HG03469 (cell line): ENCODE measurements around the gene TLR3.
A peak's percentile ranks its signal among the peaks of the same experiment; 100 is the strongest.
"Not testable (repeated sequence)": the region's sequence is repeated elsewhere in the genome, so short reads cannot be mapped to it uniquely, and the experiment has no call there.

Source experiments
- ATAC-seq: cut with Tn5 transposase; IDR thresholded peaks from one replicate; pipeline ENCODE4 v1.9.1; 2021; ENCODE audit warnings: mild to moderate bottlenecking, moderate library complexity, moderate number of reproducible peaks; ENCODE audit not compliant: unreplicated experiment

TLR3 gene

GRCh38 chr4:186068581-186069348 lies at the start of gene TLR3:
Gene TLR3 (plus strand): TSS chr4:186069156. CDS start chr4:186076620, 7,464 bp downstream.
- no peak for ATAC-seq

GRCh38 chr4:186019269-186019668 lies 49.7 kb upstream of the TLR3 start:
- no peak for ATAC-seq

GRCh38 chr4:186020106-186020792 lies 48.7 kb upstream of the TLR3 start:
- no peak for ATAC-seq

DNA sequence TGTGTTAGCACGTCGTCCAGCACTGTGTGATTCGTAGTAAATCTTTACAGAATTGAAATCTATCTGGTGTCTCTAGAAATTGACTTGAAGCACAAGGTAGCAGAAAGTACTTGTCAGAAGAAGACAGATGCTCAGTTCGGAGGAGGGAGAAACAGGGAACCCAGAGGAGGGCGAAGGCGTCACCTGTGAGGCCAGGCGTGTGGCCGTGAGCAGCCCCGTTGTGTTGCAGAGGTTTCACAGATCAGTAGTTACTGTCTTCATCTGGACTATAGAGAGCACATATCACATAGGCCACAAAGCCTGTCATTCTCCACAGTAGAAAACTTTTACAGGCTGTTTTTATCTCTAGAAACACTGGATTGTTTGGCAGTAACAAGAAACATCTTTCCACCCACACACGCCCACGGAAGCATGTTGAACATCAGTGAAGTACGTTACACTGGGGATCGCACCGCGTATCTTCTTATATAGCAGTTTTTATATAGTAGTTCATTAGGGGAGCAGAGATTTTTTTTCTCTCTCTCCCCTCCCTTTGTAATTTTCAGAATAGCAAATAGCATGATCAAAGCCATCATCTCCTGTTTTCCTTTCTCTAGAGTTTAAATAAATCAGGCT lies 48.1 kb upstream of the TLR3 start:
- no peak for ATAC-seq

DNA sequence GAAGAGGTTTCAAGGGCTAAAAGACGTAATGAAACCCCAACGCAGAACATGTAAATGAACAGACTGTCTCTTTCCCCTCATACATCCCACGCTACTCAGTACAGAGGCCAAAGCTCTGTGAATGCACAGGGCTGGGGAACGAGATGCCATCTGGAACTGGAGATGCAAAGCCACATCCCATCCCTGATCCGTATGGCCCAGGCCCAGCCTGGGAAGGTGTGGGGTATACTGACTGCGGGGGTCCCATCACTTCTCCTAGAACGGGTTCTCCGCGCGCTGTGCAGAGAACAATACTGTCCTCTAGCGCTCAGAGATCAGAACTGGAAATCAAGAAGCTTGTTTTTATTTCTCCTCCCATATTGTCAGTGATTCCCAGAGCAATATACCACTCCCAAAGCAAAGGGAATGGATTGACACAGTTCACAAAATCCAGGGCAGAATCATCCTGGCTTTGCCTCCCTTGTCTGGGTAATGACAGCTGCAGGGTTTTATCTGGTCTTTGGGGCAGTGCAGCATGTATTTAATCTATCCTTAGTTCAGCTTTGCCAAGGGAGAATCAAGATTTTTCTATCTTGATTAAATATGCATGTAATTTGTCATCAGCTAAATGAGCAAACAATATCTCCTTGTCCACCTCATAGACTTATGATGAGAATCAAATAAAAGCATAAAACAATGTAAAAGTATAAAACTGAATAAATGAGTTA lies 47.3 kb upstream of the TLR3 start:
- ATAC-seq: no peak

DNA sequence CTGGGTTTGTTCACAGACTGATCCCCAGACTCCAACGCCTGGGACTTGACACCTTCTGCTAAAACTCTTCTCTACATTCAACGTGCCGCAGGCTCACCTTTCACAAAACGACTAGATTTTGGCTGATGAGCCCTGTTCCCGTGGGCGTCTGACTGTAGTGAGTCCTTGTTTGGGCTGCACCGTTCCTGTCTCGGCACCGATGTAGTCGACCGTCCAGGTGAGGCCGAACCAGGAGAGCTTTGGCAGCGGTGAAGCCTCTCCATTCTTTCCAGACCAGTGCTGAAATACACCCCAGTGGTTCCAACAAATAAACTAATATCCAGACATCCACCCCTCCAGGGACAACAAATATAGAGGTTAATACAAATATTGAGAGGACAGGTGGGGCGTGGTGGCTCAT lies 45.0 kb upstream of the TLR3 start:
- no peak for ATAC-seq

DNA sequence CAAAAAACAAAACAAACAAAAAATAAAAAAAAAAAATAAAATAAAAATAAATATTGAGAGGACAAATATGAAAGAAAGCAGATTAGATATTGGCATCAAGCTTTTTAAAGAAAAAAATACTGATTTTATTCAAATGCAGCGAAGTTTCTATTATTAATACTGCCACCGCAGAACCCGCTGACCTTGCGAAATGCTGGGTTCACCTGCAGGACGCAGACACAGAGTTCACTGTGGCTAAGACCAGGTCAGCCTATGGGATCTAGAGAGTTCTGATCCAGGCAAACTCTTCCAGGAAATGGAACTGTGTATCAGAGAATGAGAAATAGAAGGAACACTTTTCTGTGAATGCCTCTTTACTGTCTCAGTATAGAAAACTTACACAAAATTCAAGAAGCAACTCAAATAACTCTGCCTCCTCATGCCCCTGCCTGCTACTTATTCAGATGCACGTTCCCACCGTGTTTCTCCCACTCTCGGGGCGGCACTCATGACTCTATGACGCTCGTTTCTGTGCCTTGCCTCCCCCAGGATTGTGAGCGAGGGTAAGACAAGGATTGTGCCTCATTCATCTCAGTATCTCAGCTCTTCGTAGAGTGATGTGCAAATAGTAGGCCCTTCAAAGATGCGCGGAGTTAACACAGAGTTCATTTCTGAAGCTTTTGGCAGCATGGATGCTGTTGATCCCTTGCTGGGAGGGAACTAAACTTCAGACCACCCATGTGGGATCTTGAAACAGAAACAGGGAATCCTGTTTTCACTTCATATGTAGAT lies 44.1 kb upstream of the TLR3 start:
- ATAC-seq: no peak

DNA sequence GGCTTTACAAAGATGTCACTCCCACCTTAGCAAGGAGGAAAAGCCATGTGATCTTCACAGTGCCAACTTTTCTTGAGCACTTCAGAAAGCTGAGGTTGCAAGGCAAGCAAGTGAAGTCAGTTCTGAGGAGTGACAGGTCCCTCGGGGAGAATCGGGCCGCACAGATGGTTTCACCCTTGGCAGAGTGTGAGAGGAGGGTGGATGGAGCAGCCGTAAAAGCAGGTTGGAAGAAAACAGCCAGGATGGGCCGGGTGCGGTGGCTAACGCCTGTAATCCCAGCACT lies 43.6 kb upstream of the TLR3 start:
- no peak for ATAC-seq

DNA sequence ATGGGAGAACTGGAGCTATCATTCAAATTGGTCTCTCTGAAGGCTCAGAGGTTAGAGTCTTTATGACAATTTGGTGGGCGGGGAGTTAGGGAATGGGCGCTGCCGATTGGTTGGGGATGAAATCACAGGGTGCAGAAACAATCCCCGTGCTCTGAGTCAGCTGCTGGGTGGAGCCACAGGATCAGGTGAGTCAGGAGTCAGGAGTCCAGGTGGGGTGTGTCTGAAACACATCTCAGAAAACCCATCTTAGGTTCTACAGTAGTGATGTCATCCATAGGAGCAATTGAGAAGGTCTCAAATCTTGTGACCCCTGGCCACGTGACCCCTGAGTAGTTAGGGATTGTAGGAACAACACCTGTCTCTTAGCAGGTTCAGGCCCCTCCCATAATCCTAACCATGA lies 41.6 kb upstream of the TLR3 start:
- no peak for ATAC-seq

DNA sequence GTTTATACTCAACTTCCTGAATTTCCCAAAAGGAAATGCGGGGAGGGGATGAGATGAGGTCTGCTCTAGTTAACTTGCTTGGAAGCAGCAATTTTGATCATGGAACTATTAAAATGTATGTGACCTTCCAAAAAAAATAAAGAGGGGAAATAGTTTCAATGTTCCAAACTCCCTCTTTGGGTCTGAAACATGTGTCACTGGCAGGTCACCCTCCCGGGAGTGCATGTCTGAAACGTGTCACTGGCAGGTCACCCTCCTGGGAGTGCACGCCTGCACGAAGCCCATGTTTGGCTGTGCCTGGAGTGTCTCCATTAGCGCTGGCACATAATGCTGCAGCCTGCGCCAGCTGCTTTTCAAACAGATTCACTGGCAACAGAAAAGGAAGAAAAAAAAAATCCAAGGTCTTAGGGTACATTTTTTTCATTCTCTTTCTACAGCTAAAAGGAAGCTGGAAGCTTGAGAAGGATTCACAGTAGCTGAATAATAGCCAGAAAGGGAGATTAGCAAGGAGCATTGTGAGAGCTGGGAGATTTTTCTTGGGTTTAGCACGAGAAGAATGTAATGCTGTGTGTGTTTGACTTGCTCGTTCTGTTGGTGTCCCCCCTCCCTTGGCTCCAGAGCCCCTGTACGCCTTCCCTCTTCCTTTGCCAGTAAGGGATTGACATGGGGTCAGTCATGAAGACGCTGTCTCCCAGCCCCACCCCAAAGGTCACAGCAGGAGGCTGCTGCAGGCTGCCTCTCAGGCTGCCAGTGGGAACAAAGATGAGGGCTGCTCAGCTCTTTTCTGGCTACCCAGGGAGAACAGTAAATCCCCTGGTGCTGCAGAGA lies 39.2 kb upstream of the TLR3 start:
- ATAC-seq: no peak

- ATAC-seq: no peak
Observed at GRCh38 chr4:186030399-186030775, 38.6 kb upstream of the TLR3 start.

DNA sequence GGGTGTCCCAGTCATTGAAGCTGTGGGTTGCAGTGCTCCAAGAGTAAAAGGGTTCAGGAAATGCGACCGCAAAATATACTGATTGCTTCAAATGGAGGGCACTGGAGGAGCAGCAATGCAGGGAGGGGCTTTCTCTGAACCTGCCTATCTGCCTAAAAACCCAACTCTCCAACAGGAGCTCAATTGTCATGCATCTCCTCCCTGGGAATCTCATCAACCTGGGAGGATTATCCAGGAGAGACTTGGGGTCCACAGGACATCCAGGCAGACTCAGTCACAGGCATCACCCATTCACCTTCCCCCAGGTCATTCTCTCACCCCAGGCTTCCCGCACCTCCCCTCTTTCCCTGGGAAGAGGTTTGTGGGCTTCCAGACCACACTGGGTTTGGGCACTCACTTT lies 38.2 kb upstream of the TLR3 start:
- ATAC-seq: no peak

DNA sequence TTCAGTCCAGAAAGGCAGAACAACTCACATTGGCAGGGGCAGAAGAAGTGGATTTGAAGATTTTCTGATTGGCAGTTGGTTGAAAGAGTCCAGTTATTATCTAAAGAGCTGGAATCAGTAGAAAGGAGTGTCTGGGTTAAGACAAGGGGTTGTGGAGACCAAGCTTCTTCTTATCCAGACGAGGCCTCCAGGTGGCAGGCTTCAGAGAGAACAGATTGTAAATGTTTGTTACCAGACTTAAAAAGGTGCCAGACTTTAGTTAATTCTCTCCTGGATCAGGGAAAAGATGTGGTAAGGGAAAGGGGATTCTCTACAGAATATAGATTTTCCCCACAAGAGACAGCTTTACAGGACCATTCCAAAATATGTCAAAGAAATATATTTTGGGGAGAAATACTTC lies 36.7 kb upstream of the TLR3 start:
- ATAC-seq: no peak

DNA sequence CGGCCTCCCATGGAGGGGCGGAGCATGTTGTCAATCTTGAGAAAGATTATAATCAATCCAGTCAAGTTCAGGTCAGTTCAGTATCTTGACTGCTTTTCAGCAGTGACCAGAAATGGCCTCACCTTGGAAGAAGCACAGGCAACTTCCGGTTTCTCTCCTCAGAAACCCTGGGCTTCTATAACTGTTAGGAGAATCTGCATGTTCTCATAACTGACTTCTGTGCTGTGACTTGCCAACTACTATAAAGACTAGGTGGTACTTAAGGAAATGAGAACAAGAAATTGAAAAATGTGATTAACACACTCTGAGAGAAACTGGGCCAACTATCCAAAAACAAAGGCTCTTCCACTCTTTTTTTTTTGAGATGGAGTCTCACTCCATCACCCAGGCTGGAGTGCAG lies 35.9 kb upstream of the TLR3 start:
- ATAC-seq: no peak

DNA sequence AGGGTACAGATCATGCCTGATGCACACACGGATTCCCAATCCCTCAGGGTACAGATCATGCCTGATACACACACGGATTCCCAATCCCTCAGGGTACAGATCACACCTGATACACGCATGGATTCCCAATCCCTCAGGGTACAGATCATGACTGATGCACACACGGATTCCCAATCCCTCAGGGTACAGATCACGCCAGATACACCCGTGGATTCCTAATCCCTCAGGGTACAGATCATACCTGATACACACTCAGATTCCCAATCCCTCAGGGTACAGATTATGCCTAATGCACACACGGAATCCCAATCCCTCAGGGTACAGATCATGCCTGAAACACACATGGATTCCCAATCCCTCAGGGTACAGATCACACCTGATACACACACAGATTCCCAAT lies 34.3 kb upstream of the TLR3 start:
- ATAC-seq: not testable (repeated sequence)

- ATAC-seq: no peak
Observed at GRCh38 chr4:186036976-186037581, 31.9 kb upstream of the TLR3 start.

GRCh38 chr4:186037692-186038658 lies 31.0 kb upstream of the TLR3 start:
- ATAC-seq: peak; percentile 70

DNA sequence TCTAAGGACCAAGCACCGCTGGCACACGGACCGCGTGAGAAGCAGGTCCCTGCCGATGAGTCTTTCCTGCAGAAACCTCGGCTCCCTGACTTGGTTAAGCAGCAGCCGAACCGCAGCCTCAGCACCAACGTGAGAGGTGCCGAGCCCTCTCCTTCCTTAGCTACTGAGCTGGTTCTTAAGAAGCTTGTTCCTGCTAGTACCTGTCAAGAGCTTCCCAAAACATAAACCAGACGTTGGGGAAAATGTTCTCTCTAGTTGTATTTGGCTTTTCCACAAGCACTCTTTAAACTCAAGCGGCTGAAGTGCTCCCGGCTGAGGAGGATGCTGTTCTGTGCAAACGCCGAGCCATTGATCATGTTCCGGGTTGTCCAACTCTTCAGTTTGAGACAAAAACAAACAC lies 29.3 kb upstream of the TLR3 start:
- ATAC-seq: no peak

DNA sequence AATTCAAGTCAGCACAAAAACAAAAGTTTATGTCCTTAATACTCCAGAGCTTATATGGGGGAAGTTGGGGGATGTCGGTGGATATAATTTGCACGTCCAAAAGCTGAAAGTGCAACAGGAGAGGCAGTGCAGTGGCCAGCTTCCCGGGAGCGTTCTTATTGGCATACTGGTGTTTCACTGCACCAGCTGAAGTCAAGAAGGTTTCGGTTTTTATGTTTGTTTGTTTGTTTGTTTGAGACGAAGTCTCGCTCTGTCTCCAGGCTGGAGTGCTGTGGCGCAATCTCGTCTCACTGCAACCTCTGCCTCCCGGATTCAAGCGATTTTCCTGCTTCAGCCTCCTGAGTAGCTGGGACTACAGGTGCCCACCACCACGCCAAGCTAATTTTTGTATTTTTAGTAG lies 28.6 kb upstream of the TLR3 start:
- no peak for ATAC-seq
